ENCODE data around the gene PDPR. TPM values are rescaled to one million over a fixed set of nuclear protein-coding genes. Genes with fewer than 3 reads are reported as not detected.
"Not testable (repeated sequence)": the region's sequence is repeated elsewhere in the genome, so short reads cannot be mapped to it uniquely, and the experiment has no call there.

The PDPR gene
- polyA plus RNA-seq, 2 donors = 3.7 to 5.2 TPM

GRCh38 chr16:70149296-70149695, 35.2 kb downstream of the PDPR start:
- WGBS, 2 donors = 95 to 98% methylated on average over 8 of the region's 8 CpGs
- H3K4me1 ChIP-seq (ENCODE audit: control insufficient read depth in 2 of 2, insufficient read depth in 2 of 2, low read length in 1 of 2) = not testable (repeated sequence)
- peaks cover 12 to 22% of the 10 kb centered on the region in 2 donors for H3K36me3 ChIP-seq (ENCODE audit: control insufficient read depth in 2 of 2, insufficient read depth in 2 of 2, low read length in 1 of 2)

GRCh38 chr16:70151391-70151790, 37.3 kb downstream of the PDPR start:
- H3K4me3 ChIP-seq (ENCODE audit: low read depth in 1 of 2, low read length in 2 of 2) = no peak overlapping the region
- 76 to 84% methylated on average over 2 of the region's 2 CpGs for WGBS, 2 donors
- H3K36me3 ChIP-seq (ENCODE audit: control insufficient read depth in 2 of 2, insufficient read depth in 2 of 2, low read length in 1 of 2) = peaks cover 22 to 27% of the 10 kb centered on the region in 2 donors
- H3K4me1 ChIP-seq (ENCODE audit: control insufficient read depth in 2 of 2, insufficient read depth in 2 of 2, low read length in 1 of 2) = no peaks in the 10 kb centered on the region
- no peak overlapping the region for H3K27ac ChIP-seq (ENCODE audit: low read depth in 2 of 2, low read length in 1 of 2)
- no peaks in the 10 kb centered on the region for H3K27me3 ChIP-seq (ENCODE audit: control insufficient read depth in 1 of 2, insufficient read depth in 2 of 2, low read length in 2 of 2)
- no peaks in the 10 kb centered on the region for H3K9me3 ChIP-seq (ENCODE audit: control insufficient read depth in 2 of 2, insufficient read depth in 1 of 2, low read depth in 1 of 2, low read length in 1 of 2)

More at GRCh38 chr16:70149296-70149695, 35.2 kb downstream of the PDPR start:
- not testable (repeated sequence) for H3K27me3 ChIP-seq (ENCODE audit: control insufficient read depth in 1 of 2, insufficient read depth in 2 of 2, low read length in 2 of 2); H3K4me3 ChIP-seq (ENCODE audit: low read depth in 1 of 2, low read length in 2 of 2); H3K27ac ChIP-seq (ENCODE audit: low read depth in 2 of 2, low read length in 1 of 2); H3K9me3 ChIP-seq (ENCODE audit: control insufficient read depth in 2 of 2, insufficient read depth in 1 of 2, low read depth in 1 of 2, low read length in 1 of 2)

DNA sequence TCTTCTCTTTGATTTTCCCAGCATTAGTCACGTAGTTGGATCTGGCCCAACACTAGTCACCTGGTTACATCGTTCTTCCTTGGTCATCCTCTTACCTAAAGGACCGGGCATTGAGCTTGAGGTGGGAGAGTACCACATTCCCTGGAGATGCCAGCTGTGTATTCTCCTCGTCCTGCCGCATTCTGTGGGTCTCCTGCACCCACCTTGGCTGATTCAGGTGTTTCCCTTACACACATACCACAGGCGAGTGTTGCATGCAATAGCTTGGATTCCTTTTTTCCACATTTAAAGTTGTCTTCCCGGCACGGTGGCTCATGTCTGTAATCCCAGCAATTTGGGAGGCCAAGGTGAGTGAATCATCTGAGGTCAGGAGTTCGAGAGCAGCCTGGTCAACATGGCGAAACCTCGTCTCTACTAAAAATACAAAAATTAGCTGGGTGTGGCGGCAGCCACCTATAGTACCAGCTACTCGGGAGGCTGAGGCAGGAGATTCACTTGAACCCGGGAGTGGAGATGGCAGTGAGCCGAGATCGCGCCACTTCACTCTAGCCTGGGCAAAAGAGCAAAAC, 37.9 kb downstream of the PDPR start:
- H3K36me3 ChIP-seq (ENCODE audit: control insufficient read depth in 2 of 2, insufficient read depth in 2 of 2, low read length in 1 of 2) = peaks cover 28 to 32% of the 10 kb centered on the region in 2 donors
- no peaks in the 10 kb centered on the region for H3K4me1 ChIP-seq (ENCODE audit: control insufficient read depth in 2 of 2, insufficient read depth in 2 of 2, low read length in 1 of 2)
- H3K4me3 ChIP-seq (ENCODE audit: low read depth in 1 of 2, low read length in 2 of 2) = no peak overlapping the region
- H3K27me3 ChIP-seq (ENCODE audit: control insufficient read depth in 1 of 2, insufficient read depth in 2 of 2, low read length in 2 of 2) = no peaks in the 10 kb centered on the region
- no peaks in the 10 kb centered on the region for H3K9me3 ChIP-seq (ENCODE audit: control insufficient read depth in 2 of 2, insufficient read depth in 1 of 2, low read depth in 1 of 2, low read length in 1 of 2)
- WGBS, 2 donors = 79% methylated on average over 17 of the region's 17 CpGs
- no peak overlapping the region for H3K27ac ChIP-seq (ENCODE audit: low read depth in 2 of 2, low read length in 1 of 2)

DNA sequence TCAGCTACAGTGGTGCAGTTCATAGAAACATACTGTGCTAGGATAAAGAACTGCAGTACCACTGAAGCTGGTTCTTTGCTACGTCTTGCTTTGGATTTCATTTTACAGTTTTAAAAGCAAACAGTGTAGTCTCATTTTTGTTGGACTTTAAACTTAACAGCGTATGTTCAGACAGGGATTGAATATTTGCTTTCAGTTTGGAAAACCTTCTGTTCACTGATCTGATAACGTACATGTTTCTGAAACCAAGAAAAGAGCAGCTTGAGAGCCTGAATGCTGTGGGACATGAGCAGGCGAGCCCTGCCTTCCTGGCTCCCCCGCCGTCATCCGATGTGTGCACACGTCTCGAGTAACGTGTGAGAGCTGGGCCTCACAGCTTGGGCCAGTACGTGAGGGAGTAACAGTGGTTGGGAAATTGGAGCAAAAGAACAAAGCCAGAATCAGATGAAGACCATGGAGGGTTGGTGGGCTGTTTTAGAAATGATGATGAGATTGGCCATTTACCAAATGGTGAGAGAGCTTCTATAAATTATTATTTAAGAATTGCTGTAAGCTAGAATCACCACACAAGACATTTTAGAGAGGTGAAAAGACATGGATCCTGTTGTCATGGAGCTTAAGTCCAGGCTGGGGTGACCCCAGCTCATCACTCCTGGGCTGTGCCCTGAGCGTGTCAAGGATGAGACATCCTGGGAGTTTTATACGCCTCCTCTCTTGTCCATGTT, 38.6 kb downstream of the PDPR start:
- no peaks in the 10 kb centered on the region for H3K4me1 ChIP-seq (ENCODE audit: control insufficient read depth in 2 of 2, insufficient read depth in 2 of 2, low read length in 1 of 2)
- peaks cover 34 to 40% of the 10 kb centered on the region in 2 donors for H3K36me3 ChIP-seq (ENCODE audit: control insufficient read depth in 2 of 2, insufficient read depth in 2 of 2, low read length in 1 of 2)
- no peak overlapping the region for H3K4me3 ChIP-seq (ENCODE audit: low read depth in 1 of 2, low read length in 2 of 2)
- no peaks in the 10 kb centered on the region for H3K9me3 ChIP-seq (ENCODE audit: control insufficient read depth in 2 of 2, insufficient read depth in 1 of 2, low read depth in 1 of 2, low read length in 1 of 2)
- 83 to 95% methylated on average over 13 of the region's 13 CpGs for WGBS, 2 donors
- no peaks in the 10 kb centered on the region for H3K27me3 ChIP-seq (ENCODE audit: control insufficient read depth in 1 of 2, insufficient read depth in 2 of 2, low read length in 2 of 2)
- no peak overlapping the region for H3K27ac ChIP-seq (ENCODE audit: low read depth in 2 of 2, low read length in 1 of 2)

DNA sequence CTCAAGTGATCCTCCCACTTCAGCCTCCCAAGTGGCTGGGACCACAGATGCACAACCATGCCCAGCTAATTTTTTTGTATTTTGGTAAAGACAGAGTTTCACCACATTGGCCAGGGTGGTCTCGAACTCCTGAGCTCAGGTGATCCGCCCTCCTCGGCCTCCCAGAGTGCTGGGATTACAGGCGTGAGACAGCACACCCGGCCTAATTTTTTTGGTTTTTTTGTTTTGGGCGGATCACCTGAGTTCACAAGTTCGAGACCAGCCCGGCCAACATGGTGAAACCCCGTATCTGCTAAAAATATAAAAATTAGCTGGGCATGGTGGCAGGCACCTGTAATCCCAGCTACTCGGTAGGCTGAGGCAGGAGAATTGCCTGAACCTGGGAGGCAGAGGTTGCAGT, 40.6 kb downstream of the PDPR start:
- not testable (repeated sequence) for H3K9me3 ChIP-seq (ENCODE audit: control insufficient read depth in 2 of 2, insufficient read depth in 1 of 2, low read depth in 1 of 2, low read length in 1 of 2); H3K4me1 ChIP-seq (ENCODE audit: control insufficient read depth in 2 of 2, insufficient read depth in 2 of 2, low read length in 1 of 2); H3K27ac ChIP-seq (ENCODE audit: low read depth in 2 of 2, low read length in 1 of 2); H3K27me3 ChIP-seq (ENCODE audit: control insufficient read depth in 1 of 2, insufficient read depth in 2 of 2, low read length in 2 of 2); H3K4me3 ChIP-seq (ENCODE audit: low read depth in 1 of 2, low read length in 2 of 2)
- 96% methylated on average over 10 of the region's 10 CpGs for WGBS, 2 donors
- peaks cover 41 to 42% of the 10 kb centered on the region in 2 donors for H3K36me3 ChIP-seq (ENCODE audit: control insufficient read depth in 2 of 2, insufficient read depth in 2 of 2, low read length in 1 of 2)

DNA sequence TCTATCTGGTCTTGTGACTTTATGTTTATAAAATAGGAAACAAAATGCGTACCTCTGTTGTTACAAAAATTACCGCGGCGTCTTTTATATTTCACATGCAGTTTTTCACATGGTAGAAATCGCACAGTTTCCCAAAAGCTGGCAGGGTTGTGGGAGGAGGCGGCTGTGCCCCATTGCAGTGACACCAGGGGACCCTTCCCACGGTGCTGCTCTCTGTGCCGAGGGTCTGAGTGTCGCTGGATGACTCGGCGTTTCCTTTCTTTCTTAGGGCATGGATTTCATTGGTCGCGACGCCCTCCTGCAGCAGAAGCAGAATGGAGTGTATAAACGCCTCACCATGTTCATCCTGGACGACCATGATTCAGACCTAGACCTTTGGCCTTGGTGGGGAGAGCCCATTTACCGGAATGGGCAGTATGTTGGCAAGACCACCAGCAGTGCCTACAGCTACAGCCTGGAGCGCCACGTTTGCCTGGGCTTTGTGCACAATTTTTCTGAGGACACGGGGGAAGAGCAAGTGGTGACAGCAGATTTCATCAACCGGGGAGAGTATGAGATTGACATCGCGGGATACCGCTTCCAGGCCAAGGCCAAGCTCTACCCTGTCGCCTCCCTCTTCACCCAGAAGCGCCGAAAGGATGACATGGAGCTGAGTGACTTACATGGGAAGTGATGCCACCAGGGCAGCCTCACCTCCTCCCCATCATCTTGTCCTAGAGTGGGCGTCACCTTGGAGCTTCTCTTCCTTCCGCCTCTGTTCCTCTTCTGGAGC, 42.3 kb downstream of the PDPR start:
- H3K9me3 ChIP-seq (ENCODE audit: control insufficient read depth in 2 of 2, insufficient read depth in 1 of 2, low read depth in 1 of 2, low read length in 1 of 2) = no peaks in the 10 kb centered on the region
- H3K4me1 ChIP-seq (ENCODE audit: control insufficient read depth in 2 of 2, insufficient read depth in 2 of 2, low read length in 1 of 2) = no peaks in the 10 kb centered on the region
- H3K4me3 ChIP-seq (ENCODE audit: low read depth in 1 of 2, low read length in 2 of 2) = no peak overlapping the region
- H3K36me3 ChIP-seq (ENCODE audit: control insufficient read depth in 2 of 2, insufficient read depth in 2 of 2, low read length in 1 of 2) = peaks cover 50 to 52% of the 10 kb centered on the region in 2 donors
- no peak overlapping the region for H3K27ac ChIP-seq (ENCODE audit: low read depth in 2 of 2, low read length in 1 of 2)
- WGBS, 2 donors = 93 to 95% methylated on average over 29 of the region's 29 CpGs
- no peaks in the 10 kb centered on the region for H3K27me3 ChIP-seq (ENCODE audit: control insufficient read depth in 1 of 2, insufficient read depth in 2 of 2, low read length in 2 of 2)

DNA sequence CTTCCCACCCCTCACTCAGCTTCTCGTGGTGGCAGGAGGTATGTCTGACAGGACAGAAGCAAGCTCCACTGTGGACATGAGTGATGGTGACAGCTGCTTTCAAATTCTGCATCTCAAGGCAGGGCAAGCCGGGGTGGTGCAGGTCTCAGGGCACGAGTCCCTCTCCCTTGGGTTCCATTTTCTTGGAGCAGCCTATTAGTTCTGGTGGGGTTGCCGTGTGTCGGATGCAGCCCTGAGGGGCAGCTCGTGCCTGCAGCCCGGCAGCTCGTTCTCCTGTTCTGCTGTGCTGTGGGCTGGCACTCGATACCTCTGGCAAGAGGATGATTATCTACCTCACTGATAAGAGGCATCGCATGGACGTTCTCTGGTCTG, 43.0 kb downstream of the PDPR start:
- Histone ChIP-seq H3K4me3 (ENCODE audit: low read depth in 1 of 2, low read length in 2 of 2) (no peak overlapping the region), H3K36me3 (ENCODE audit: control insufficient read depth in 2 of 2, insufficient read depth in 2 of 2, low read length in 1 of 2) (peaks cover 47 to 48% of the 10 kb centered on the region in 2 donors), H3K27ac (ENCODE audit: low read depth in 2 of 2, low read length in 1 of 2) (no peak overlapping the region), H3K9me3 (ENCODE audit: control insufficient read depth in 2 of 2, insufficient read depth in 1 of 2, low read depth in 1 of 2, low read length in 1 of 2) (no peaks in the 10 kb centered on the region), H3K27me3 (ENCODE audit: control insufficient read depth in 1 of 2, insufficient read depth in 2 of 2, low read length in 2 of 2) (no peaks in the 10 kb centered on the region), H3K4me1 (ENCODE audit: control insufficient read depth in 2 of 2, insufficient read depth in 2 of 2, low read length in 1 of 2) (no peaks in the 10 kb centered on the region)
- 87 to 88% methylated on average over 11 of the region's 11 CpGs for WGBS, 2 donors

DNA sequence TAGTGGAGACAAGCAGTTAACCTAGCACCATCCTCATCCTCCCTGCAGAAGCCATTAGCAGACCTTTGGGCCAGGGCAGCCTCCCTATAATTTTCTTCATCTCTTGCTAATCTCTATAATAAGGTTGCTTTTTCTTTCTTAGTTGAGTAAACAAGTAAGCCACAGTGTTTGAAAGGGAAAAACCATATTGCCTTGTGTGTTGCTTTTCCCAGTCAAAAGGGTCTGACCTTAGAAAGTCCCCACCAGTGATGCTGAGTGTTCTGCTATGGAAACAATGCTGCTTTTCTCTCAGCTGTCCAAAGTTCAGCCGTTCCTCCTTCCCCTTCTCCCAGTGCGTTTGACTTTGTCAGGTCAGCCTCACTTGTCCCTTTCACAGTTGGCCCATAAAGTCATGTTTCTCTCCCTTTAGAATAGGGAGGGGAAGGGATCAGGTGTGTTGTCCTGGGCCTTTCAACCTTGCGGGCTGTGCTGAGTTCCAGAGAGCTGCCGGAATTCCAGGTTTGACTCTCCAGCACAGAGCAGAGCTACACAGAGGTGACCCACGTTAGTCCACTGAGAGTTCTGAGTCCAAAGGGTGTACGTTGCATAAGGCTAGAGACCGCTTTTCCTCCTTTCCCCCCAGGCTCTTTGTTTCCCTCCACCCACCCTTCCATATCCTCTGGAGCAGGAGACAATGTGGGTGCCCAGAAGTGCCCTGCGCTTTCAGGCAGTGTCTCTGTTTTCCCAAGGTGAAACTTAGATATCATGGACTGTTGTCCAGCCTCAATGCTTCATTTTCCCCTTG, 43.5 kb downstream of the PDPR start:
- Histone ChIP-seq H3K4me1 (ENCODE audit: control insufficient read depth in 2 of 2, insufficient read depth in 2 of 2, low read length in 1 of 2) (no peaks in the 10 kb centered on the region), H3K27ac (ENCODE audit: low read depth in 2 of 2, low read length in 1 of 2) (no peak overlapping the region), H3K4me3 (ENCODE audit: low read depth in 1 of 2, low read length in 2 of 2) (no peak overlapping the region), H3K9me3 (ENCODE audit: control insufficient read depth in 2 of 2, insufficient read depth in 1 of 2, low read depth in 1 of 2, low read length in 1 of 2) (no peaks in the 10 kb centered on the region), H3K36me3 (ENCODE audit: control insufficient read depth in 2 of 2, insufficient read depth in 2 of 2, low read length in 1 of 2) (peaks cover 45 to 47% of the 10 kb centered on the region in 2 donors), H3K27me3 (ENCODE audit: control insufficient read depth in 1 of 2, insufficient read depth in 2 of 2, low read length in 2 of 2) (no peaks in the 10 kb centered on the region)
- 83 to 86% methylated on average over 8 of the region's 8 CpGs for WGBS, 2 donors

DNA sequence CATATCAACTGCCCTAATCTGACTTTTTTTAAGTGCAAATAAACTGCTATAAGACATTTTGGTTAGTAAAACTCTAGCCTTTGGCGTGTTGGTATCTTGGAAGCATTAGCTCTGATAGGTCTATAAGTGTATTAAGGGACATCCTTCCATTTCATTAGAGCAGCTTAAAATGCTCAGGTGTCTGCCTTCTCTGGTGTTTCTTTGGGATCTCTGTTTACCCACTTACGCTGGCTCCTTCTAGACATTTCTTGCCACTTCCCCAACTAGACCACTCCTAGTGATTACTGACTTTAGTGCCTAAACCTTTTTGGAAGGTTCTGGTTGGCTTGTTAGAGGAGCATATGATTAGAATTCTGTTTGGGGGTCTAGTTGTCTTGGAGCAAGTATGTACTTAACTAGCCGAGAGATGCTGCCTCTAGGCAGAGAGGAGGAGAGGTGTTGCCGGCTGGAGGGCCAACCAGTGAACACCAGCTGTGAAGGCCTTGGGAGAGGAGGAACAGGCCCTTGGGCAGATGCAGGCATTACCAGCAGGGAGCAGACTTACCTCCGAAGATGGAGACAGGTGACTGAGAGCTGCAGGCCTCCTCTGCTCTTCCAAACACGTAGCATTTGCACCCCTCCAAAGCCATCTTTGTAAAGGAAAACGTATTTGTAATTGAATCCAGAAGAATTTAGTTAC, 44.3 kb downstream of the PDPR start:
- 78 to 81% methylated on average over 7 of the region's 7 CpGs for WGBS, 2 donors
- Histone ChIP-seq H3K27ac (ENCODE audit: low read depth in 2 of 2, low read length in 1 of 2) (no peak overlapping the region), H3K27me3 (ENCODE audit: control insufficient read depth in 1 of 2, insufficient read depth in 2 of 2, low read length in 2 of 2) (no peaks in the 10 kb centered on the region), H3K36me3 (ENCODE audit: control insufficient read depth in 2 of 2, insufficient read depth in 2 of 2, low read length in 1 of 2) (peaks cover 39 to 43% of the 10 kb centered on the region in 2 donors), H3K4me1 (ENCODE audit: control insufficient read depth in 2 of 2, insufficient read depth in 2 of 2, low read length in 1 of 2) (no peaks in the 10 kb centered on the region), H3K4me3 (ENCODE audit: low read depth in 1 of 2, low read length in 2 of 2) (no peak overlapping the region), H3K9me3 (ENCODE audit: control insufficient read depth in 2 of 2, insufficient read depth in 1 of 2, low read depth in 1 of 2, low read length in 1 of 2) (no peaks in the 10 kb centered on the region)

Measured in esophagus (tissue), 2 donors.